ENCODE data around the gene RASGRP2.

RASGRP2 gene

GRCh38 chr11:64746486-64746885 is 2.5 kb upstream of the RASGRP2 start:
- no peak for DNase-seq (ENCODE audit: low spot score)
- TF ChIP-seq CTCF (IDR thresholded peaks at IDR 0.05; ENCODE audit: borderline replicate concordance, control extremely low read depth, extremely low read depth, insufficient read depth, missing control alignments) = no peak
- in situ Hi-C loops (cut with MboI; ENCODE audit: low sequenced_read_pairs, unreplicated experiment) = no loop called here

- TF ChIP-seq CTCF (IDR thresholded peaks at IDR 0.05; ENCODE audit: borderline replicate concordance, control extremely low read depth, extremely low read depth, insufficient read depth, missing control alignments) = no peak
- in situ Hi-C loops (cut with MboI; ENCODE audit: low sequenced_read_pairs, unreplicated experiment) = no loop called here
- peak; percentile 87 for DNase-seq (ENCODE audit: low spot score)
Observed at GRCh38 chr11:64745521-64746328, 1.8 kb upstream of the RASGRP2 start.

DNA sequence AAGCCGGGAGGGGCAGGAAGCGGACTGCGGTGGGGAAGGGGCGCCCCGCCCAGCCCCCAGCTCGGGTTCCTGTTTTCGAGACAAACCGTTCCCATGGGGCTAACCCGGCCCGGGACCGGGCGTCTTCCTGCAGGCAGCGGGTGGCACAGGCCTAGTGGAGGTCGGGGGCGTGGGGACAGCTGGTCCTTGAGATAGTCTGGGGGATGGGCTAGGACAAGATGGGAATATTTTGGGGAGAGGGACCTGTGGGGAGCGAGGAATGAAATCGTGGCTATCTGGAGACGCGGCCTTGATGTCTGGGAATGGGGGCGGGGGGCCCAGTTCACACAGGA is 1.2 kb upstream of the RASGRP2 start:
- in situ Hi-C loops (cut with MboI; ENCODE audit: low sequenced_read_pairs, unreplicated experiment) = no loop called here
- peak; percentile 83 for DNase-seq (ENCODE audit: low spot score)
- no peak for TF ChIP-seq CTCF (IDR thresholded peaks at IDR 0.05; ENCODE audit: borderline replicate concordance, control extremely low read depth, extremely low read depth, insufficient read depth, missing control alignments)

- peak; percentile 61 for DNase-seq (ENCODE audit: low spot score)
Observed at GRCh38 chr11:64744544-64745188, 724 bp upstream of the RASGRP2 start.

DNA sequence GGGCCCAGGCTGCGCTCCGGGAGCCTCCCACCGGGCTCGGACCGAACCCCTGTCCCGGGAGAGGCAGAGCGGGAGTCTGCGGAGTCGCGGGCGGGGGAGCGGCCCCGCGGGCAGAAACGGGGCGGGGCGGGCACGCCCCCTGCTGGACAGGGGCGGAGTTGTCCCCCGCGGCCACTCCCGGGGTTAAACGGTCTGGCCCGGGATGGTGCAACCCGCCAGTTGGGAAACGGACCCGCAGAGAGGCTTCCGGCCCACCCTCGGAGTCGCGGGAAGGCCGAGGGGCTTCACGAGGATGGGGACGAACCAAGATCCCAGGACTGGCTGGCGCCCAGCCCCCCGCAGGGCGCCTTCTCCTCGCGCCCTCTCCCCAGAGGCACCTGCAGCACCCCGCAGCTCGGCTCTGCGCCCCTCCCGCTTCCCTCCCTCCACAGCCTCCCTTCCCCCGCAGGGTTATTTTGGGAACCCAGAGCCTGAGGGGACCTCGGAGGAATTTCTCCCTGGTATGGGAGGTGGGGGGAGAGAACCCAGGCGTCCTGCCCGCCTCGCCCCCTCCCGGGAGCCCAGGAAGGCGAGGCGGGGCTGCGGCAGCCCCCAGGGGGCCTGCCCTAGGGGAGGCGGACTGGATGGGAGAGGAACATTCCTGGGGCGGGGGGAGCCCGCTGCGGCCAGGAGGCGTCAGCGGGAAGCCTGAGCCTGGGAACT is 902 bp downstream of the RASGRP2 start:
- in situ Hi-C loops (cut with MboI; ENCODE audit: low sequenced_read_pairs, unreplicated experiment) = no loop called here
- peak; percentile 74 for TF ChIP-seq CTCF (IDR thresholded peaks at IDR 0.05; ENCODE audit: borderline replicate concordance, control extremely low read depth, extremely low read depth, insufficient read depth, missing control alignments)
- DNase-seq (ENCODE audit: low spot score) = peak; percentile 94

More at GRCh38 chr11:64744544-64745188, 724 bp upstream of the RASGRP2 start:
- in situ Hi-C loops (cut with MboI; ENCODE audit: low sequenced_read_pairs, unreplicated experiment) = no loop called here
- TF ChIP-seq CTCF (IDR thresholded peaks at IDR 0.05; ENCODE audit: borderline replicate concordance, control extremely low read depth, extremely low read depth, insufficient read depth, missing control alignments) = no peak

- peak; percentile 82 for DNase-seq (ENCODE audit: low spot score)
- in situ Hi-C loops (cut with MboI; ENCODE audit: low sequenced_read_pairs, unreplicated experiment) = no loop called here
- TF ChIP-seq CTCF (IDR thresholded peaks at IDR 0.05; ENCODE audit: borderline replicate concordance, control extremely low read depth, extremely low read depth, insufficient read depth, missing control alignments) = no peak
Observed at GRCh38 chr11:64742087-64742888, 1.7 kb downstream of the RASGRP2 start.

Data from GM13976 (cell line).